OCI-LY7 (cell line): ENCODE results near the gene FBLN5.

Source experiments
- CTCF ChIP-seq: fragments of 200-600 bp; sonication (generic); conservative IDR thresholded peaks from 2 replicates; pipeline ENCODE4 v1.5.1; 2014; ENCODE audit warnings: mild to moderate bottlenecking, antibody characterized with exemption, low read length, moderate library complexity, mixed read lengths
- EZH2phosphoT487 ChIP-seq: fragments of 200-600 bp; sonication (generic); IDR thresholded peaks from 2 replicates; pipeline ENCODE4 v1.6.1; 2018; ENCODE audit warnings: low read depth, borderline replicate concordance, mild to moderate bottlenecking, mixed run types, antibody characterized with exemption, low read length, moderate library complexity, mixed read lengths

DNA sequence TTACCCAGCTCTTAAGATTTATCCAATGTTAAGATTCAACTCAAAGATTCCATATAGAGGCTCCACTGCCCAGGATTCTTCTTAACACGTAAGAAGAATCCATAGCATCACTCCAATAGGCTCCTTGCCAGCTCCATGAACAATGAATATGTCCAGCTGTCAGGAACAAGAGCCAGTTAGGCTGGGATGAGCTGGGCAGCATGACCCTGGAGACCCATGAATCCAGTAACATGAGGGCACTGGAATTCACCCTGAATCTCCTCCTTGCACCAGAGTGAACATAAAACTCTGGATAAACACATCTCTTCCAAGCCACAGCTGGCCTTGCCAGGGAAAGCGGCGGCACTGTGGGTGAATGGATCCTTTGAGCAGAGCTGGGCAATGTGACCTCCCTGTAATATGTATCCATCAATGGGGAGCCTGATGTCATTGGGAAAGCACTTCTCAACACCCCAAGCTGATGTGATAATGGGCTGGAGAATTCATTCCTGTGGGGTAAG is 55.7 kb downstream of the FBLN5 start:
- TF ChIP-seq CTCF, result no peak
- TF ChIP-seq EZH2phosphoT487, result no peak
